Head of caudate nucleus (tissue), 42 donors: ENCODE measurements around the gene PALM.
A peak's percentile ranks its signal among the peaks of the same experiment; 100 is the strongest.
"Not testable (repeated sequence)": the region's sequence is repeated elsewhere in the genome, so short reads cannot be mapped to it uniquely, and the experiment has no call there.

Experiments
- DNase-seq, 42 donors: peaks; one replicate each; pipeline versions ENCODE4 v3.0.0 to v3.0.0-alpha.2; 2020 to 2021; ENCODE audit warnings: mixed read lengths in 7 of 42
- intact Hi-C: fragments of 100-400 bp; cut with DNase I; formaldehyde crosslinking; loops from one replicate; pipeline ENCODE4 v1.15.0; 2022

The PALM gene

DNA sequence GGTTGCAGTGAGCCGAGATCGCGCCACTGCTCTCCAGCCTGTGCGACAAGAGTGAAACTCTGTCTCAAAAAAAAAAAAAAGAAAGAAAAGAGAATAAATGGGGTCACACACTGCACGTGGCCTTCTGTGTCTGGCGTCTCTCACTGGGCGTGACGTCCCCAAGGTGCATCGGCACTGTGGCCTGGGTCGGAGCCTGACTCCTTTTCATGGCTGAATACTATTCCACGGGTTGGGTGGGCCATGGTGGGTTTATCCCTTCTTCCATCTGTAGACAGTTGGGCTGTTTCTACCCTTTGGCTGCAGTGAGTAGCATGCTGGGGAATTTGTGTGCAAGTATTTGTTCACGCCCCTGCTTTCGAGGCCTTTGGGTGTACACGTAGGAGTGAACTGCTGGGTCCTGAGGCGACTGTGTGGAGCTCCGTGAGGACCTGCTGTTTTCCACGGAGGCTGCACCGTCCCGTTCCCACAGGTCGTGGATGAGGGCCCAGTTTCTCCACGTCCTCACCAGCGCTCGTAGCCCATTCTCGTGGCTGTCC is 33.9 kb downstream of the PALM start:
- intact Hi-C loops: no loop called here
- no peak for DNase-seq

DNA sequence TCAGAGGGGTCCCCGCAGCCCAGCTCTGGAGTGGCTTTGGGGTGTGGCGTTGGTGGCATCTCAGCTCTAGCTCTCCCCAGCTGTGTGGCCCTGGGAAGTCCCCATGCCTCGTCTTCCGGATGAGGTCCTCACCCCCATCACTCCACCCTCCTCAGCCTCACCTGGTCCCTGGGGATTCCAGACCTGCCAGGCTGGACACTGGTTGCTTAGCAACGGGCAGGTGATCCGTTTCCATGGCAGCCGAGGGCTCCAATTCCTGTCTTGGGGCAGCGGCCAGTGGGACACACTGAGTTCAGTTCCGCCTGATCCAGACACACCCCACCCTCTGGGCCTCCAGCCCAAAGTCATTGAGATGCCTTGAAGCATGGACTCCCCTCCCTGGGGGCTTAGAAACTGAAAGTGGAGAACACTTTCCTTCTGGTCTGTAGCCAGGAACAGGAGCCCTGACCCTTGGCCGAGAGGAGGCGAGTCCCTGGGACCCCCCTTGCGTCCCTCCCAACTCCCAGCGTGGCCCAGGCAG is 34.5 kb downstream of the PALM start:
- intact Hi-C loops: no loop called here
- peak in 2 of 42 donors; percentile 15 to 42 for DNase-seq

DNA sequence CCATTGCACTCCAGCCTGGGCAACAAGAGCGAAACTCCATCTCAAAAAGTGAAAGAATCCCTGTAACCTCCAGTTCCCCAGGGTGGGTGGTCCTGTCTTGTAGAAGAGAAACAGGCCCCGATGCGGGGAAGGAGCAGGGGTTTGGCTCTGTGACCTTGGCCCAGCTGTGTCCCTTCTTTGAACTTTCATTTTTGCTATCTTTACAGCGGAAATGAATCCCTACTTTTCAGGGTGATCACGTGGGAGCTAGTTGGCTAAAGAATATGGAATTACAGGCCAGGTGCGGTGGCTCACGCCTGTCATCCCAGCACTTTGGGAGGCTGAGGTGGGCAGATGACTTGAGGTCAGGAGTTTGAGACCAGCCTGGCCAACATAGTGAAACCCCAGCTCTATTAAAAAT is 36.4 kb downstream of the PALM start:
- intact Hi-C loops, DNase-seq: not testable (repeated sequence)

DNA sequence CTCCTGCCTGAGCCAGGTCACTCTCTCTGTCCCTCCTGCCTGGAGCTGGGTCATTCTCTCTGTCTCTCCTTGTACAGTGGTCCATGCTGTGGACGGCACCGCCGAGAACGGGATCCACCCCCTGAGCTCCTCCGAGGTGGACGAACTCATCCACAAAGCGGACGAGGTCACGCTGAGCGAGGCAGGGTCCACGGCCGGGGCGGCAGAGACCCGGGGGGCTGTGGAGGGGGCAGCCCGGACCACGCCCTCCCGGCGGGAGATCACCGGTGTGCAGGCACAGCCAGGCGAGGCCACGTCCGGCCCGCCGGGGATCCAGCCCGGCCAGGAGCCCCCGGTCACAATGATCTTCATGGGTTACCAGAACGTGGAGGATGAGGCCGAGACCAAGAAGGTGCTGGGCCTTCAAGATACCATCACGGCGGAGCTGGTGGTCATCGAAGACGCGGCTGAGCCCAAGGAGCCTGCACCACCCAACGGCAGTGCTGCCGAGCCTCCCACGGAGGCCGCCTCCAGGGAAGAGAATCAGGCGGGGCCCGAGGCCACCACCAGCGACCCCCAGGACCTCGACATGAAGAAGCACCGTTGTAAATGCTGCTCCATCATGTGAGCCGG is 37.6 kb downstream of the PALM start:
- no peak for DNase-seq
- intact Hi-C loops: no loop called here

DNA sequence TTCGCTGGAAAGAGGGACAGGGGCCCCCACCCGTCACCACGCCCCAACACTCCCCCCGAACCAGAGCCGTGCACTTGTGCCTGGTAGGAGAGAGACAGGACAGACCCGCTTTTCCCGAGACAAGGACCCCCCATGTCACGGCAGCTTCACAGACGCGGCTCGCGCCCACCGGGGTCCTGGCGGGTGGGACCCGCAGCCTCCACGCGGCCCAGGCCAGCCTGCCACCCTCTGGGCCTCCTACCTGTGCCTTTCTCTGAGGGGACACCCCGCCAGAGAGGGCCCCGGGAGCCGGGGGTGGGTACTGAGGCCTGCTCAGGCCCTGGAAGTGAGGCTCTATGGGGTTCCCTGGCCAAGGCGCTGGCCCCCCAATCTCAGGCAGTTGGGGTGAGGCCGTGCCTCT is 38.2 kb downstream of the PALM start:
- intact Hi-C loops: no loop called here
- no peak for DNase-seq

DNA sequence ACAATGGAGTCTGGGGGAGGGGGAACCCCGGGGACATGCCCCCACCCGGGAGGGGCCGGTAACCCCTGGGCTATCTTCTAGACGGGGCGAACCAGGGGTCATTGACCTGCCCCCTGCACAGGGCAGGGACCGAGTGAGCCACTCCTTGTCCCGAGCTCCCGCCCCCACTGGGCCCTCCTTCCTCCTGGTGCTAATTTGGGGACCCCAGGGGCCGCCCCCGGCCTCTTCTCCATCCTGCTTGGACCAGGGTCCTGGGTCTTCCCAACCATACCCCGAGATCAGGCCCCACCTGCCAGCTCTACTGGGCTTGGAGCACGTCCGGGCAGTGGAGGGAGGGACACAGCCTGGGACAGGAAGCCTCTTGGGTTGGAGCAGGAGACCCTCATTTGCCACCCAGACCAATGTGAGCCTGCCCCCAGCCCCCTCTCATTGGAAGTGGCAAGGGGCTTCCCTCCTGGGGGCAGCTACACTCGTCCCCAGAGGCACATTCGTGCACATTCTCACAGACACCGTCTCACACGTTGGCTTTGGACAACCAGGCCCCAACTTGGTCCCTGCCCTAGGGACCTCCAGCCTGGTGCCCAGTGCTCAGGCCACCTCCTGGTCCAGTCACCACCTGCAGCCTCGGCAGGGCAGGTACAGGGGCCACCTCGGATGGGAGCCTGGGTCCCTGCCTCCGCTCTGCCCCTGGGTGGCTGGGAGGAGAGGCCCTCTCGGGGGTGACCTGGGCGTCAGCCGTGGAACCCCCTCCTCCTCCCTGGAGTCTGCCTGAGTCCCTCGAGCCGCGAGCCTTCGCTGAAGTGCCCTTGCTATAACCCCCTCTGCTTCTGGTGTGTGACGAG is 38.9 kb downstream of the PALM start:
- no peak for DNase-seq
- intact Hi-C loops: no loop called here

DNA sequence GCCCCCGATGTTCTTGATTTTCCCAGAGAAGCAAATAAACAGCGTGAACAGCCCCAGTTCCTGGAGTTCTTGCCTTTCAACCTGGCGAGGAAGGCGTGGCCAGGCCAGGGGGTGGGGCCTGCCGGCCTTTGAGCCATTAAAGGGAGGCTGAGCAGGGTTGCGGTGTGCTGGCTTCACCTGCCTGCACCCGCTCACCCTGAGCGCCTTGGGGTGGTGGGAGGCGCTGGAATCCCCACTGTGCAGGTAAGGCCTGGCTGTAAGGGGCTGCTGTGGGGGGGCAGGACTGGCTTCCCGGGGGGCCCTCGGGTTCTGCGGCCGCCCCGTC is 39.5 kb downstream of the PALM start:
- no peak for DNase-seq
- intact Hi-C loops: no loop called here

DNA sequence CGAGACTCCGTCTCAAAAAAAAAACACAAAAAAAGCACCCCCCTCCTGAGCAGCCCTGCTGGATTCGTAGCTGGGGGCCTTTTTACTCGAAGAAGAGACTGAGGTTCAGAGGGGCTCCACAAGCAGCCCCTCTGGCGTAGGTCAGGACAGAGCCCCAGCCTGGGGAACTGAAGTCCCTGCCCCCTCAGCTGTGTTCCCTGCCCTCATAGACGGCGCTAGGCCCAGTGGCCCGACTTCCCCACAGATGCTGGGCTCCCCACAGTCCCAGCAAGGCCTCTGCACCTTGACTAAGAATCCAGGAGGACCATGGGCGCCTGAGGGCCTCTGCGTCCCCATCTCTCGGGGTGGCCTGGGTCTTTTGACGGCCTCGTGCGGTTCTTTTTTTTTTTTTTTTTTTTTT is 41.1 kb downstream of the PALM start:
- intact Hi-C loops: no loop called here
- DNase-seq: no peak

DNA sequence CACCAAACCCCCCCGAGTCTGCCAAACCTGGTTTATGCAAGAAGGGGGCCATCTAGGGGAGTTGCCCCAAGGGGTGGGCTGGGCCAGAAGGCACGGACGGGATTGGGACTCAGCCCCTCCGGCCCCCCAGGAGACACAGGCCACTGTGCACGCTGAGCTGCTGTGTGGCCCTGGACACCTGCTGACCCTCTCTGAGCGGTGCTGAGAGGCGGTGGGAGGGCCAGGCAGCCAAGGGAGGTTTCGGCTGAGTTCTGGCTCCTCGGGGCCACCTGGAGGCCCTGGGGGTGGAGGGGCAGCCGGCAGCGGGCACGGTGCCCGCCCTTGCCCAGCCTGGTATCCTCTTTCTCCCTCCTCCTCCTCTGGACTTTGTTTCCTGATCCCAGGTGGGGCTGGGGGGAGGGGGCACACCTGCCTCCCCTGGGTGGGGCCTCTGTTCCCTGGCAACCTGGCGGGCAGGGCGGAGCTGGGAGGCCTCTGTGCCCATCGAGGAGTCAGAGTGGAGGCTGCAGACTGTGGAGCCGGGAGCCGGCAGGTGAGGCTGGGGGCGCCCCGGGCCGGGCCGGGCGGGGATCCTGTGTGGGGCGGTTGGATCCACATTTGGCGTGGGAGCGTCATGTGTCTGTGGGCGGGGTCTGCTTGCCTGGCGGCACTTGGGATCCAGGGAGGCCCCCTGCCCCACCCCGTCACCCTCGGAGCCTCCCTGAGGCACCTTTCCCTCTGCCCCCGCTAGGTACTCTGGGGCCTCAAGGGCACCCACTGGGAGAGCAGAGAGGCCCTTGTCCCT is 42.1 kb downstream of the PALM start, which contains the start of gene MISP:
TSS of gene MISP (plus strand) at position 473 of the 784 bp plus-strand sequence. CDS start 5,835 bp downstream, outside the sequence.
- DNase-seq: no peak
- intact Hi-C loops: no loop called here

DNA sequence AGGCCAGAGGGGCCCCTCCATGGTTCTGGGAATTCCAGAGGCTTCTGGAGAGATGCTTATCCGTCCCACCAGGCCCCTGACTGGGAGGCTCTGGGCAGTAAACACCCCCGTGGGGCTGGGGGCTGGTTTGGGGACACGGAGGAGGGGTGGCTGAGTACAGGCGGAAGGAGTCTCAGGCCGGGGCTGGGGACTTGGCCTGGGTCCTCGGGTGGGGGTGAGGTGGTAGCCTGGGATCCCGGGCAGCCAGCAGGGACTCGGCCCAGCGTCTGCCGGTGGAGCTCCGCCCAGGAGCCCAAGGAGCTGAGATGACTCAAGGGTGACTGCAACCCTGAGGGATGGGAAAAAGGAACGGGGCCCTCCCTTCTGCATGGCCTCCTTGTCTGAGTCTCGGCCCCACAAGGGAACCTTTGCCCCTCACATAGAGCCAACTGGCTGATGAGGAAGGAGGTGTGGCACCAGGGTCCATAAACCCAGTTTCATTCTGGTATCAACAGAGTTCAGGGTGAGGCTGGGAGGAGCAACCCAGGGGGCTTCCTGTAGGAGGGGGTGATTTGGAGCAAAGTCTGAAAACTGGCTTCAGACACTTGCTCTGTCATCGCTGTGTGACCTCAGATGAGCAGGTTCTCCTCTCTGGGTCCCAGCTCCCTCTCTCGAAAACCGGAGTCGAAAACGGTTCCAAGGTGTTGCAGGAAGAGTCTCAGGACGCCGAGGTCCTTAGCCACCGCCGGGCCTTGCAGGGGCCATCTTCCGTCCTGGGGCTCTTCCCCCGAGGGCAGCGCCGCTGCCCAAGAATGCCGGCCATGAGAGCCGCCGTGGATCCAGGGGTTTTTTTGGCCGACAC is 43.0 kb downstream of the PALM start:
- intact Hi-C loops: no loop called here
- DNase-seq: no peak

DNA sequence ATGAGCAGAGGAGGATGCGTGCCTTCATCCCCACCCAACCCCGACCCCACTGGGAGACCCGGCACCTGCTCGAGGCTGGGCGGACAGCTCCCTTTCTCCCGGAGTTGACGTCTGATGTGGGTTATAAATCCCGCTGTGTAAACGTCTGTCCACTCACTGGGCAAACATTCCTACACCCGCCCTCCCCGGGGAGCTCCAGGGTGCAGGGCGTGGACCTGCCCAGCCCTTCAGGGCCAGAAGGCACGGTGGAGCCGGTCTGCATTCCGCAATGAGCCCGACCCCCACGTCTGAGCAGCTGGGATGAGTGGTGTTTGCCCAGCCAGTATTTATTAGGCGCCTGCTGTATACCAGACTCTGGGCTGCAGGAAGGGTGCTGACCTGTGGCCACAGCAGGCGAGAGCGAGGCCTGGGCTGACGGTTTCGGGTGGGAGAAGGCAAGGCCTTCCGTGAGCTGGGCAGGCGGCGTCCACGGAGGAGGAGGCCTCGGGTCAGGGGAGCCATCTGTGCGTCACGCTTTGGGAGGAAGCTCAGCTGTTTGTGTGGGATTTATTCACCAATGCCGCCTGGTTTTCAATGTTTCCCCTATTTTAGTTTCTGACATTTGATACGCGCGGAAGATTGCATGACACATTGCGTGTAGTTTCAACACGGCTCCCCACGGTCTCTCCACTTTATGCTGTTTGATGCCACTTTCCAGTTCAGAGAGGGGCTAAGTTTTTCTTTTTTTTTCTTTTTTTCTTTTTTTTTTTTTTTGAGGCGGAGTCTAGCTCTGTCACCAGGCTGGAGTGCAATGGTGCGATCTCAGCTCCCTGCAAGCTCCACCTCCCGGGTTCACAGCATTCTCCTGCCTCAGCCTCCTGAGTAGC is 44.1 kb downstream of the PALM start:
- DNase-seq: no peak
- intact Hi-C loops: no loop called here

DNA sequence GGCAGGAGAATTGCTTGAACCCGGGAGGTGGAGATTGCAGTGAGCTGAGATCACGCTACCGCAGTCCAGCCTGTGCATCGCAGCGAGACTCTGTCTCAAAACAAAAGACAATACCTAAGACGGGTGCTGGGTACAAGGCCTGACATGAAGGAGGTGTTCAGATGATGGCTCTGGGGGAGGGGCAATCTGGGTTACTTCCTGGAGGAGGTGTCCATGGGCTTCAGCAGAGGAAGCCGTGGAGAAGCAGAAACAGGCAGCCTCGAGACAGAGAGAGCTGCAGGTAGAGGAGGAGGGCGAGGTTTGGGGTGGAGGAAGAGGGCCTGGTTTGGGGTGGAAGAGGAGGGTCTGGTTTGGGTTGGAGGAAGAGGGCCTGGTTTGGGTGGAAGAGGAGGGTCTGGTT is 45.8 kb downstream of the PALM start:
- DNase-seq: no peak
- intact Hi-C loops: no loop called here

DNA sequence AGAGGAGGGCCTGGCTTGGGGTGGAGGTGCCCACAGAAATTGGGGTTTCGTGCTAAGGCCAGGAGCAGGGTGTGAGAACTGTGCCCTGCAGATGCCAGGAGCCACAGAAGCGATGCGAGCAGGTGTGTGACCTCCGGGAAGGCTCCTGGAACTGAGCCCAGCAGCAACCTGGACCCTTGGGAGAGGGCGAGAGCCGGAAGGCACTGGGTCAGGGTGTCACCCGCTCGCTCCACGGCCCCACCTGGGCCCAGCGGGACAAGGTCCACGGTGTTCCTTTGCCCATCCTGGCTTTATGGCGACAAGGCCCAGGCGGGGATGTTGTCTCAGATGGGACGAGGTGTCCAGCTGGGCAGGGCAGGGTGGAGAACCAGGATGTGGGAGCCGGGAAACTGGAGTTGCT is 46.3 kb downstream of the PALM start:
- intact Hi-C loops: no loop called here
- DNase-seq: no peak

DNA sequence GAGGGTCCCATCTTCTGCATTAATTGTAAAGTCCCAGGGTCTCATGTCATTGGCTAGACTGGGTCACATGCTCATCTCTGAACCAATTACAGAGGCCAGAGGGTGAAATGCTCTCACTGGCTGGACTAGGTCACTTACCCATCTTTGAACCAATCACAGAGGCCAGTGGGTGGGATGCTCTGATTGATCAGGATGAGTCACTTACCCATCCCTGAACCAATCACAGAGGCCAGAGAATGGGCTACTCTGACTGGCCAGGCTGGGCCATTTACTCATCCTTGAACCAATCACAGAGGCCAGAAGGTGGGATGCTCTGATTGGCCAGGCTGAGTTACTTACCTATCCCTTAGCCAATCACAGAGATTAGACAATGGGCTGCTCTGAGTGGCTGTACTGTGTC is 47.5 kb downstream of the PALM start:
- no peak for DNase-seq
- intact Hi-C loops: no loop called here

DNA sequence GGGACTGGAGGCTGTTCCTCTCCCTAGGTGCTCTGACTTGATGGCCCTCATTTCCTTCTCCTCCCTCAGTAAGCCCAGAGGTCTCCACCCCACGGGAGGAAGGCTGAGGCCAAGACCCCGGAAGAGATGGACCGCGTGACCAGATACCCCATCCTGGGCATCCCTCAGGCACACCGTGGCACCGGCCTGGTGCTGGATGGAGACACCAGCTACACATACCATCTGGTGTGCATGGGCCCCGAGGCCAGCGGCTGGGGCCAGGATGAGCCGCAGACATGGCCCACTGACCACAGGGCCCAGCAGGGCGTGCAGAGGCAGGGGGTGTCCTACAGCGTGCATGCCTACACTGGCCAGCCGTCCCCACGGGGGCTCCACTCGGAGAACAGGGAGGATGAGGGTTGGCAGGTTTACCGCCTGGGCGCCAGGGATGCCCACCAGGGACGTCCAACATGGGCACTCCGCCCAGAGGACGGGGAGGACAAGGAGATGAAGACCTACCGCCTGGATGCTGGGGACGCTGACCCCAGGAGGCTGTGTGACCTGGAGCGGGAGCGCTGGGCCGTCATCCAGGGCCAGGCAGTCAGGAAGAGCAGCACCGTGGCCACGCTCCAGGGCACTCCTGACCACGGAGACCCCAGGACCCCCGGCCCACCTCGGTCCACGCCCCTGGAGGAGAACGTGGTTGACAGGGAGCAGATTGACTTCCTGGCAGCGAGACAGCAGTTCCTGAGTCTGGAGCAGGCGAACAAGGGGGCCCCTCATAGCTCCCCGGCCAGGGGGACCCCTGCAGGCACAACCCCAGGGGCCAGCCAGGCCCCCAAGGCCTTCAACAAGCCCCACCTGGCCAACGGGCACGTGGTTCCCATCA is 48.3 kb downstream of the PALM start:
- intact Hi-C loops: no loop called here
- DNase-seq: no peak

DNA sequence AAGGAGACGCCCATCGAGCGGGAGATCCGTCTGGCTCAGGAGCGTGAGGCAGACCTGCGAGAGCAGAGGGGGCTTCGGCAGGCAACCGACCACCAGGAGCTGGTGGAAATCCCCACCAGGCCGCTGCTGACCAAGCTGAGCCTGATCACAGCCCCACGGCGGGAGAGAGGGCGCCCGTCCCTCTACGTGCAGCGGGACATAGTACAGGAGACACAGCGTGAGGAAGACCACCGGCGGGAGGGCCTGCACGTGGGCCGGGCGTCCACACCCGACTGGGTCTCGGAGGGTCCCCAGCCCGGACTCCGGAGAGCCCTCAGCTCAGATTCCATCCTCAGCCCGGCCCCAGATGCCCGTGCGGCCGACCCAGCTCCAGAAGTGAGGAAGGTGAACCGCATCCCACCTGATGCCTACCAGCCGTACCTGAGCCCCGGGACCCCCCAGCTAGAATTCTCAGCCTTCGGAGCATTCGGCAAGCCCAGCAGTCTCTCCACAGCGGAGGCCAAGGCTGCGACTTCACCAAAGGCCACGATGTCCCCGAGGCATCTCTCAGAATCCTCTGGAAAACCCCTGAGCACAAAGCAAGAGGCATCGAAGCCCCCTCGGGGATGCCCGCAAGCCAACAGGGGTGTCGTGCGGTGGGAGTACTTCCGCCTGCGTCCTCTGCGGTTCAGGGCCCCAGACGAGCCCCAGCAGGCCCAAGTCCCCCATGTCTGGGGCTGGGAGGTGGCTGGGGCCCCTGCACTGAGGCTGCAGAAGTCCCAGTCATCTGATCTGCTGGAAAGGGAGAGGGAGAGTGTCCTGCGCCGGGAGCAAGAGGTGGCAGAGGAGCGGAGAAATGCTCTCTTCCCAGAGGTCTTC is 49.3 kb downstream of the PALM start:
- DNase-seq: no peak
- intact Hi-C loops: no loop called here
